ENCODE data around the gene USP14.

Gene USP14

DNA sequence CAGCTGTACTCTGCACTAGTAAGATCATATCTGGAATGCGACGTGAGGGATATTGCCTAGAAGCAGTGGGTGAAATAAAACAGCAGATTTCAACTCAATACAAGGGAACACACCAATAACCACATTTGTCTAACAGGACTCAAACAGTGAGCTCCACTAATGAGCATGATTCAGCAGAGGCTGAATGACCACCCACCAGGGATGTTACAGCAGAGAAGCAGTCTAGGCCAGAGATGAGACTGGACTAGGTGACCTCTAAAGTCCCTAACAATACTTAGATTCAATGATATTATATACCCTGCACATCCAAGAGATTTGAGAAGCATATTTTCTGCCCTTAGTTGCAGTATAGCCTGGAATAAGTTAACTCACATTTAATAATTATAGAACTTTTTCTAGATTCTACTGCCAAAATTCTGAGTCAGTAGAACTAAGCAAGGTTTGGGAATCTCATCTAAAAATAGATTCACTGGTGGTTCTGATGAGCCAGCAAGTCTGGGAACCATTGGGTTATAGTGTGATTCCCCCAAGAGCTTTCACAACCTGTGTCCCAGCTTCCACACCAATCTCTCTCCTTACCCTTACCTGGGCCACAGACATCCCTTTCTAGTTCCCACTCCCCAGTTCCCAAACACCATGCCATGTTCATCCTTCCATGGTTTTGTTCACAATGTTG is 103.2 kb downstream of the USP14 start:
- CTCF ChIA-PET: interaction anchor here (0.9 to 1.3 kb wide), 2 partner anchors 9 to 14 kb away, joined by 3 to 5 read pairs; no protein-coding TSS in a partner anchor

More for the DNA sequence above, 103.2 kb downstream of the USP14 start:
- Histone ChIP-seq H3K9me3 (ENCODE audit: control extremely low read depth in 1 of 5, control insufficient read depth in 4 of 5, insufficient read depth in 2 of 5, low read depth in 1 of 5, low read length in 4 of 5) (no peaks in the 10 kb centered on the region), H3K4me1 (ENCODE audit: control extremely low read depth in 1 of 4, control insufficient read depth in 4 of 4, insufficient read depth in 4 of 4, low read length in 3 of 4) (peaks cover 0 to 4% (median 2%) of the 10 kb centered on the region in 4 experiments), H3K4me3 (ENCODE audit: control insufficient read depth in 1 of 7, extremely low read depth in 1 of 7, insufficient read depth in 4 of 7, low read depth in 2 of 7, low read length in 6 of 7) (no peak overlapping the region), H3K27ac (ENCODE audit: insufficient read depth in 1 of 2, low read depth in 1 of 2, low read length in 2 of 2, poor library complexity in 1 of 2, severe bottlenecking in 2 of 2) (no peak overlapping the region), H3K36me3 (ENCODE audit: control insufficient read depth in 4 of 4, insufficient read depth in 4 of 4, low read length in 3 of 4) (peaks cover 19 to 71% (median 45%) of the 10 kb centered on the region in 4 experiments), H3K27me3 (replicated peaks in 2 of 5; ENCODE audit: control insufficient read depth in 4 of 5, insufficient read depth in 5 of 5, low read length in 4 of 5) (no peaks in the 10 kb centered on the region)
- DNase-seq: no peak
- 100% methylated on average over 1 of the region's 2 CpGs for WGBS (ENCODE audit: insufficient coverage)
- POLR2A ChIA-PET: interaction anchor here (0.6 kb wide), 1 partner anchor 105 kb away, joined by 5 read pairs; no protein-coding TSS in a partner anchor
